KMS-11 (cell line): ENCODE results near the gene THOC2.

Source experiments
- H2AFZ ChIP-seq: fragments of 200-600 bp; sonication (generic); 2 replicates; pipeline ENCODE4 v1.6.1; 2016; ENCODE audit warnings: antibody characterized with exemption, mixed run types, low read depth
- H3K27ac ChIP-seq: fragments of 200-600 bp; sonication (generic); 2 replicates; pipeline ENCODE4 v1.6.1; 2016; ENCODE audit warnings: mild to moderate bottlenecking, mixed run types
- H3K27me3 ChIP-seq: fragments of 200-600 bp; sonication (generic); 2 replicates; pipeline ENCODE4 v1.6.1; 2017; ENCODE audit warnings: mild to moderate bottlenecking, low read depth, mixed run types, moderate library complexity; ENCODE audit not compliant: insufficient read depth
- H3K36me3 ChIP-seq: fragments of 200-600 bp; sonication (generic); 2 replicates; pipeline ENCODE4 v1.6.1; 2017; ENCODE audit warnings: mild to moderate bottlenecking, mixed run types; ENCODE audit not compliant: insufficient read depth
- H3K4me1 ChIP-seq: fragments of 200-600 bp; sonication (generic); 2 replicates; pipeline ENCODE4 v1.6.1; 2016; ENCODE audit warnings: mild to moderate bottlenecking, low read depth, mixed run types; ENCODE audit not compliant: poor library complexity, severe bottlenecking
- H3K4me2 ChIP-seq: fragments of 200-600 bp; sonication (generic); 2 replicates; pipeline ENCODE4 v1.7.0; 2016; ENCODE audit warnings: mild to moderate bottlenecking, mixed run types
- H3K4me3 ChIP-seq: fragments of 200-600 bp; sonication (generic); IDR thresholded peaks from 2 replicates; pipeline ENCODE4 v1.6.1; 2017; ENCODE audit warnings: low read depth, low read length, mixed read lengths; ENCODE audit not compliant: insufficient read depth
- H3K79me2 ChIP-seq: fragments of 200-600 bp; sonication (generic); 2 replicates; pipeline ENCODE4 v1.6.1; 2016; ENCODE audit warnings: low read depth, mixed run types; ENCODE audit not compliant: insufficient read depth
- H3K9ac ChIP-seq: fragments of 200-600 bp; sonication (generic); 2 replicates; pipeline ENCODE4 v1.6.1; 2016; ENCODE audit warnings: mild to moderate bottlenecking, mixed run types
- H4K20me1 ChIP-seq: fragments of 200-600 bp; sonication (generic); 2 replicates; pipeline ENCODE4 v1.6.1; 2016; ENCODE audit warnings: mild to moderate bottlenecking, mixed run types; ENCODE audit not compliant: insufficient read depth
- TF ChIP-seq, protein P1 (sequence below): fragments of 200-600 bp; sonication (generic); conservative IDR thresholded peaks from 2 replicates; pipeline ENCODE4 v1.6.1; 2017; ENCODE audit warnings: low read depth, mild to moderate bottlenecking, antibody characterized with exemption, low read length, moderate library complexity, mixed read lengths

Gene THOC2

DNA sequence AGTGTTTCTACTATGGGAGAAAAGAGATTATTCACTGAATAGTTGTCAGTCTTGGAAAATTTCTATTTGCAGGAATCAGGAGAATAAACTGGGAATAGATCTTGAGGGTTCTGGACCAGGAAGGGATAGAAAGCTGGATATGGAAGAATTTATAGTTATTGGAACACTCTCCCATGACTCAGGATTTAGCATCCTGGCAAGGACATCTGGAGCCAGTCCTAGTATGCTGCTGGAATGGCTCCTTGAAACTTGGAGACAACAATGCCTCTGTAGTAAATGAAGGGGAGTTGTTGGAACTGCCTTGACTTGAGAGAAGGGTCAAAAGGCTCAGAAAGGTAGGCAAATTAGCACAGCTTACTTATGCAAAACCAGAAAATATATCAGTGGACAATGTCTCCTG lies 23.5 kb upstream of the THOC2 start:
- no peaks in the 10 kb centered on the region for H4K20me1 ChIP-seq
- TF ChIP-seq, protein P1, sequence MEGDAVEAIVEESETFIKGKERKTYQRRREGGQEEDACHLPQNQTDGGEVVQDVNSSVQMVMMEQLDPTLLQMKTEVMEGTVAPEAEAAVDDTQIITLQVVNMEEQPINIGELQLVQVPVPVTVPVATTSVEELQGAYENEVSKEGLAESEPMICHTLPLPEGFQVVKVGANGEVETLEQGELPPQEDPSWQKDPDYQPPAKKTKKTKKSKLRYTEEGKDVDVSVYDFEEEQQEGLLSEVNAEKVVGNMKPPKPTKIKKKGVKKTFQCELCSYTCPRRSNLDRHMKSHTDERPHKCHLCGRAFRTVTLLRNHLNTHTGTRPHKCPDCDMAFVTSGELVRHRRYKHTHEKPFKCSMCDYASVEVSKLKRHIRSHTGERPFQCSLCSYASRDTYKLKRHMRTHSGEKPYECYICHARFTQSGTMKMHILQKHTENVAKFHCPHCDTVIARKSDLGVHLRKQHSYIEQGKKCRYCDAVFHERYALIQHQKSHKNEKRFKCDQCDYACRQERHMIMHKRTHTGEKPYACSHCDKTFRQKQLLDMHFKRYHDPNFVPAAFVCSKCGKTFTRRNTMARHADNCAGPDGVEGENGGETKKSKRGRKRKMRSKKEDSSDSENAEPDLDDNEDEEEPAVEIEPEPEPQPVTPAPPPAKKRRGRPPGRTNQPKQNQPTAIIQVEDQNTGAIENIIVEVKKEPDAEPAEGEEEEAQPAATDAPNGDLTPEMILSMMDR = no peak
- H3K9ac ChIP-seq = no peak overlapping the region
- H2AFZ ChIP-seq = no peak overlapping the region
- H3K4me1 ChIP-seq = no peaks in the 10 kb centered on the region
- H3K4me2 ChIP-seq = no peak overlapping the region
- H3K27me3 ChIP-seq = no peaks in the 10 kb centered on the region
- no peak overlapping the region for H3K4me3 ChIP-seq
- H3K27ac ChIP-seq = no peak overlapping the region
- no peaks in the 10 kb centered on the region for H3K79me2 ChIP-seq
- no peaks in the 10 kb centered on the region for H3K36me3 ChIP-seq

DNA sequence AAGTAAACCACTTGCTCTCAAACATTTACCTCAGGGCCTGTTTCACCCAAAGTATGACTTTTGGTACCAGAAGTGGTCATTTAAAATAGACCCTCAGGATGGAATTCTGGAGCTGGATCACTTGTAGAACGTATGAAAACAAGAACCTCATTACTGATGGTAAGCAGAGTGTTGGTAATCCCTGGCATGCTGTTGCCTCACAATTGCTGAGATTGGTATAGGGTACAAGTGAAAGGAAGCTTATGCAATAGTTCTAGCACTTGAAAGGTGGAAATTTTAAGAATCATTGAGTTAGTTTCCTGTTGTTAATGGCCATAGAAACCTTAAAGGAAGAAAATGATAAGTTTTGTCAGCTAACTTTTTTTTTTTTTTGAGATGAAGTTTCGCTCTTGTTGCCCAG lies 22.3 kb upstream of the THOC2 start:
- H3K36me3 ChIP-seq = no peaks in the 10 kb centered on the region
- H4K20me1 ChIP-seq = no peaks in the 10 kb centered on the region
- TF ChIP-seq, protein P1 = no peak
- no peak overlapping the region for H3K9ac ChIP-seq
- H2AFZ ChIP-seq = no peak overlapping the region
- H3K4me1 ChIP-seq = no peaks in the 10 kb centered on the region
- H3K27me3 ChIP-seq = no peaks in the 10 kb centered on the region
- H3K4me3 ChIP-seq = no peak overlapping the region
- H3K27ac ChIP-seq = no peak overlapping the region
- no peaks in the 10 kb centered on the region for H3K79me2 ChIP-seq
- no peak overlapping the region for H3K4me2 ChIP-seq

DNA sequence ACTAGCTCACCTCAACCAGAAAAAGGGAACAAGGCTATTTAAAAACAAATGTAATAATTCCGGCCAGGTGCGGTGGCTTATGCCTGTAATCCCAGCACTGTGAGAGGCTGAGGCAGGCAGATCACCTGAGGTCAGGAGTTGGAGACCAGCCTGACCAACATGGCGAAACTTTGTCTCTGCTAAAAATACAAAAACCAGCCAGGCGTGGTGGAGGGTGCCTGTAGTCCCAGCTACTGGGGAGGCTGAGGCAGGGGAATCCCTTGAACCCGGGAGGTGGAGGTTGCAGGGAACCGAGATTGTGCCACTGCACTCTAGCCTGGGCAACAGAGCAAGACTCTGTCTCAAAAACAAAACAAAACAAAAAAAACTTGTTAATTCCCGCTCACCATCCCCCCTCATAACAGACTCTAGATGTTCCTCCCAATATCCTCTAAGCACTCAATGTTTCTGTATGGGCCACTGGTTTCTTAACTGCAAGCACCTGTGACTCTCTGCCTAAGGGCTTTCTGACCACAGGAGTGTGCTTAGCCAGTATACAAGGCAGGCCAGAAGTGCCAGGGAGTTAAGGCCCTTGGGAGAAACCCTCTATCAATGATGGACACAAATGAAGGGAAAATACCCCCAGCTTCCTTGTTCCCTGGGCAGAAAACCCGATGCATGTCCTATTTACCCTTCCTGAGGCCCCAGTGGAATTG lies 21.0 kb upstream of the THOC2 start:
- Histone ChIP-seq H4K20me1 (no peaks in the 10 kb centered on the region), H3K9ac (no peak overlapping the region), H2AFZ (no peak overlapping the region), H3K4me1 (no peaks in the 10 kb centered on the region), H3K79me2 (no peaks in the 10 kb centered on the region), H3K27me3 (no peaks in the 10 kb centered on the region), H3K4me2 (no peak overlapping the region), H3K36me3 (no peaks in the 10 kb centered on the region), H3K4me3 (no peak overlapping the region), H3K27ac (no peak overlapping the region)
- TF ChIP-seq, protein P1 = no peak

DNA sequence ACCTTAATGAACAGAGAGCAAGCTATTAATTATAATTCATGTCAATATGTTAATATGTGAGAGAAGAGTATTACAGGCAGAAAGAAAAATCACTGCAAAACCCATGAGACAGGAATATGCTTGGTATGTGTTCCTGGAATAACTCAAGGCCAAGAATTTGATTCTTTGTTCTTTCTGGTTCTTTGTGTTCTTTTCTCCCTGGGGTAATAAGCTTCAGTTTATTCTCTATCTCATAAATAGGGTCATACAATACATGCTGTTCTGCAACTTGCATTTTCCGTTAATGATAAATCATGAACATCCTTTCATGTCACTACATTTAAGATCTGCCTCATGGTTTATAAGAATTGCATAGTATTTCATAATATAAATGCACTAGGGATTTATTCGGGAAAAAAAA lies 16.8 kb upstream of the THOC2 start:
- Histone ChIP-seq H4K20me1 (no peaks in the 10 kb centered on the region), H3K36me3 (no peaks in the 10 kb centered on the region), H2AFZ (no peak overlapping the region), H3K27me3 (no peaks in the 10 kb centered on the region), H3K4me1 (no peaks in the 10 kb centered on the region), H3K9ac (no peak overlapping the region), H3K4me2 (no peak overlapping the region), H3K4me3 (no peak overlapping the region), H3K79me2 (no peaks in the 10 kb centered on the region), H3K27ac (no peak overlapping the region)
- TF ChIP-seq, protein P1 = no peak
